H1 (cell line): Measurements from ENCODE around the gene CELF2. TPM values are rescaled to one million over a fixed set of nuclear protein-coding genes. Genes with fewer than 3 reads are reported as not detected.

ENCODE experiments used
- CTCF ChIA-PET: fragments of 300-600 bp; sonication (Branson Sonifier 250); formaldehyde crosslinking; loops from one replicate; lab custom pipeline; 2021; ENCODE audit not compliant: partially characterized antibody; lab: Charles Lee
- POLR2A ChIA-PET: fragments of 300-600 bp; sonication (Branson Sonifier 250); formaldehyde crosslinking; loops from one replicate; lab custom pipeline; 2021; ENCODE audit warnings: inconsistent platforms; ENCODE audit not compliant: partially characterized antibody; lab: Charles Lee
- DNase-seq, 2 experiments: peaks; one replicate each; pipeline versions ENCODE4 v3.0.0 to v3.0.0-alpha.2; 2010 to 2022; ENCODE audit warnings: low spot score in 2 of 2, low read depth in 1 of 2, mixed read lengths in 1 of 2
- FAIRE-seq: peaks from 2 replicates; lab custom pipeline; 2011; peaks lifted over from hg19 to GRCh38; lab: Jason Lieb, UNC
- H2AFZ ChIP-seq: 2 replicates; pipeline ENCODE4 v1.8.1; 2012; ENCODE audit warnings: low read length, inconsistent platforms
- H2AK5ac ChIP-seq: 2 replicates; pipeline ENCODE4 v1.6.1; 2013; ENCODE audit warnings: low read depth, low read length
- H2BK120ac ChIP-seq: replicated peaks from 2 replicates; pipeline ENCODE3; 2013; ENCODE audit warnings: low read depth, low read length, inconsistent platforms
- H2BK12ac ChIP-seq: 2 replicates; pipeline ENCODE4 v1.6.1; 2013; ENCODE audit warnings: low read depth, low read length
- H2BK15ac ChIP-seq: 2 replicates; pipeline ENCODE4 v1.6.1; 2013; ENCODE audit warnings: low read length
- H2BK20ac ChIP-seq: 2 replicates; pipeline ENCODE4 v1.6.1; 2013; ENCODE audit warnings: low read length
- H2BK5ac ChIP-seq: 2 replicates; pipeline ENCODE4 v1.6.1; 2013; ENCODE audit warnings: low read depth, low read length
- H3K14ac ChIP-seq: 2 replicates; pipeline ENCODE4 v1.6.1; 2013; ENCODE audit warnings: inconsistent platforms; ENCODE audit not compliant: insufficient read length
- H3K18ac ChIP-seq: 2 replicates; pipeline ENCODE4 v1.6.1; 2013; ENCODE audit warnings: low read length; ENCODE audit errors: extremely low read depth
- H3K23ac ChIP-seq: 2 replicates; pipeline ENCODE4 v1.6.1; 2013; ENCODE audit warnings: inconsistent platforms; ENCODE audit not compliant: insufficient read length
- H3K23me2 ChIP-seq: 2 replicates; pipeline ENCODE4 v1.6.1; 2013; ENCODE audit warnings: low read depth, low read length
- H3K27ac ChIP-seq: 2 replicates; pipeline ENCODE4 v1.6.1; 2011; ENCODE audit warnings: low read depth, low read length, inconsistent platforms
- H3K27me3 ChIP-seq, 4 experiments: replicated peaks in 1 of 4; 1 replicate in 1 of 4; 2 replicates in 3 of 4; pipeline versions ENCODE4 v1.6.1 to v1.8.1; 2011 to 2013; ENCODE audit warnings: low read length in 3 of 4, mild to moderate bottlenecking in 3 of 4, inconsistent platforms in 2 of 4, mixed read lengths in 2 of 4, moderate library complexity in 1 of 4; ENCODE audit not compliant: control insufficient read depth in 3 of 4, insufficient read depth in 3 of 4; ENCODE audit errors: extremely low read depth in 1 of 4
- H3K36me3 ChIP-seq, 4 experiments: 2 replicates each; pipeline versions ENCODE4 v1.6.1 to v1.8.1; 2011 to 2013; ENCODE audit warnings: mild to moderate bottlenecking in 4 of 4, low read length in 3 of 4, moderate library complexity in 2 of 4, control low read depth in 1 of 4, inconsistent platforms in 1 of 4; ENCODE audit not compliant: insufficient read depth in 4 of 4, control insufficient read depth in 2 of 4
- H3K4ac ChIP-seq: replicated peaks from 2 replicates; pipeline ENCODE3; 2013; ENCODE audit warnings: low read length, low read depth, mixed read lengths, inconsistent platforms; ENCODE audit not compliant: insufficient read length
- H3K4me1 ChIP-seq, 4 experiments: replicated peaks in 1 of 4; 1 replicate in 1 of 4; 2 replicates in 3 of 4; pipeline versions ENCODE4 v1.6.1 to v1.8.1; 2011 to 2013; ENCODE audit warnings: low read length in 3 of 4, inconsistent platforms in 2 of 4, mixed read lengths in 1 of 4; ENCODE audit not compliant: insufficient read depth in 4 of 4, control insufficient read depth in 3 of 4
- H3K4me2 ChIP-seq, 2 experiments: 2 replicates each; pipeline versions ENCODE4 v1.6.1 to v1.8.1; 2011 to 2013; ENCODE audit warnings: low read depth in 2 of 2, low read length in 2 of 2, control low read depth in 1 of 2, inconsistent platforms in 1 of 2, mild to moderate bottlenecking in 1 of 2; ENCODE audit not compliant: insufficient read depth in 1 of 2
- H3K4me3 ChIP-seq, 4 experiments: fragments of 200-600, 300-600 bp in 1 of 4; sonication (generic), shearing (Covaris generic), sonication (Bioruptor Twin) in 1 of 4; 2 replicates each; pipeline versions ENCODE4 v1.5.1 to v1.8.1; 2011 to 2016; ENCODE audit warnings: low read length in 4 of 4, low read depth in 3 of 4, control low read depth in 2 of 4, inconsistent platforms in 2 of 4, mild to moderate bottlenecking in 2 of 4, mixed read lengths in 1 of 4, moderate library complexity in 1 of 4; ENCODE audit not compliant: insufficient read depth in 2 of 4; ENCODE audit errors: extremely low read depth in 1 of 4
- H3K56ac ChIP-seq: replicated peaks from 2 replicates; pipeline ENCODE3; 2013; ENCODE audit warnings: low read depth, mild to moderate bottlenecking, mixed read lengths, low read length, inconsistent platforms; ENCODE audit not compliant: insufficient read length
- H3K79me1 ChIP-seq: 2 replicates; pipeline ENCODE4 v1.6.1; 2013; ENCODE audit warnings: low read depth, low read length, control low read depth
- H3K79me2 ChIP-seq, 2 experiments: 2 replicates each; pipeline versions ENCODE4 v1.6.1 to v1.8.1; 2012 to 2013; ENCODE audit warnings: low read length in 2 of 2, mild to moderate bottlenecking in 2 of 2, inconsistent platforms in 1 of 2; ENCODE audit not compliant: insufficient read depth in 2 of 2, control insufficient read depth in 1 of 2
- H3K9ac ChIP-seq, 4 experiments: replicated peaks in 1 of 4; 1 replicate in 1 of 4; 2 replicates in 3 of 4; pipeline versions ENCODE4 v1.6.1 to v1.8.1; 2011 to 2013; ENCODE audit warnings: low read depth in 3 of 4, low read length in 3 of 4, control low read depth in 2 of 4, mild to moderate bottlenecking in 2 of 4, moderate library complexity in 2 of 4, inconsistent platforms in 1 of 4; ENCODE audit errors: extremely low read depth in 1 of 4
- H3K9me3 ChIP-seq, 2 experiments: 2 replicates each; pipeline versions ENCODE4 v1.6.1 to v1.8.1; 2012 to 2013; ENCODE audit warnings: mild to moderate bottlenecking in 2 of 2, moderate library complexity in 2 of 2, control low read depth in 1 of 2, inconsistent platforms in 1 of 2, low read depth in 1 of 2, low read length in 1 of 2, mixed read lengths in 1 of 2; ENCODE audit not compliant: insufficient read depth in 2 of 2
- H4K20me1 ChIP-seq, 2 experiments: replicated peaks in 1 of 2; 2 replicates each; pipeline versions ENCODE3 to v1.8.1; 2011 to 2013; ENCODE audit warnings: inconsistent platforms in 2 of 2, low read length in 2 of 2, mild to moderate bottlenecking in 1 of 2; ENCODE audit not compliant: insufficient read depth in 2 of 2, control insufficient read depth in 1 of 2
- H4K5ac ChIP-seq: 2 replicates; pipeline ENCODE4 v1.6.1; 2013; ENCODE audit warnings: low read length, low read depth, mixed read lengths, inconsistent platforms; ENCODE audit not compliant: insufficient read length
- H4K8ac ChIP-seq: 2 replicates; pipeline ENCODE4 v1.8.0; 2013; ENCODE audit warnings: mild to moderate bottlenecking, moderate library complexity, low read length, inconsistent platforms; ENCODE audit not compliant: insufficient read depth; ENCODE audit errors: extremely low read depth
- H4K91ac ChIP-seq: replicated peaks from 2 replicates; pipeline ENCODE3; 2013; ENCODE audit warnings: low read length, mixed read lengths, inconsistent platforms; ENCODE audit not compliant: insufficient read length
- CBX5 ChIP-seq: fragments of 300-800, 300-1000 bp; sonication (generic); IDR thresholded peaks from 2 replicates; pipeline ENCODE4 v1.7.1; 2016; ENCODE audit warnings: antibody characterized with exemption, low read length, low read depth
- CEBPB ChIP-seq: IDR thresholded peaks from 2 replicates; pipeline ENCODE4 v1.6.1; 2012; ENCODE audit warnings: low read depth, low read length
- CHD1 ChIP-seq: IDR thresholded peaks from 2 replicates; pipeline ENCODE4 v1.6.1; 2012; ENCODE audit warnings: low read depth, low read length, improper control_type of control experiment
- CREB1 ChIP-seq: IDR thresholded peaks from 2 replicates; pipeline ENCODE4 v1.6.1; 2012; ENCODE audit warnings: inconsistent platforms
- GABPA ChIP-seq: IDR thresholded peaks from 2 replicates; pipeline ENCODE4 v1.6.1; 2011; ENCODE audit warnings: mild to moderate bottlenecking, low read length, moderate library complexity, borderline replicate concordance; ENCODE audit not compliant: insufficient read depth
- JUN ChIP-seq: IDR thresholded peaks from 2 replicates; pipeline ENCODE4 v1.6.1; 2011; ENCODE audit warnings: low read depth, mild to moderate bottlenecking, improper control_type of control experiment, low read length
- JUND ChIP-seq: IDR thresholded peaks from 2 replicates; pipeline ENCODE4 v1.6.1; 2011; ENCODE audit warnings: mild to moderate bottlenecking, improper control_type of control experiment, low read length
- NRF1 ChIP-seq: IDR thresholded peaks from 2 replicates; pipeline ENCODE4 v1.6.1; 2011; ENCODE audit warnings: mild to moderate bottlenecking, low read depth, low read length, improper control_type of control experiment
- RBBP5 ChIP-seq: IDR thresholded peaks from 2 replicates; pipeline ENCODE4 v1.7.1; 2012; ENCODE audit warnings: low read depth, mild to moderate bottlenecking, inconsistent platforms, low read length, moderate library complexity, borderline replicate concordance
- RFX5 ChIP-seq: IDR thresholded peaks from 2 replicates; pipeline ENCODE4 v1.6.1; 2011; ENCODE audit warnings: low read depth, low read length, improper control_type of control experiment, borderline replicate concordance
- RXRA ChIP-seq: IDR thresholded peaks from 2 replicates; pipeline ENCODE4 v1.6.1; 2011; ENCODE audit warnings: low read depth, mild to moderate bottlenecking, low read length, moderate library complexity; ENCODE audit not compliant: insufficient read depth
- SP4 ChIP-seq: IDR thresholded peaks from 2 replicates; pipeline ENCODE4 v1.6.1; 2012; ENCODE audit warnings: low read length, inconsistent platforms
- TBP ChIP-seq: IDR thresholded peaks from 2 replicates; pipeline ENCODE4 v1.6.1; 2011; ENCODE audit warnings: low read depth, low read length, improper control_type of control experiment
- TCF12 ChIP-seq: IDR thresholded peaks from 2 replicates; pipeline ENCODE4 v1.6.1; 2011; ENCODE audit warnings: low read depth, mild to moderate bottlenecking, low read length
- WGBS, 2 experiments: shearing (Covaris generic) in 1 of 2; methylation state at CpG; one replicate each; pipeline versions ENCODE4 v1.1.6 to v1.1.7; 2013 to 2015; ENCODE audit warnings: low lambda C conversion rate in 2 of 2, mixed read lengths in 2 of 2, inconsistent platforms in 1 of 2, low coverage in 1 of 2, missing lambda C conversion rate in 1 of 2; ENCODE audit not compliant: insufficient replicate concordance in 2 of 2, insufficient coverage in 1 of 2, insufficient read length in 1 of 2; ENCODE audit errors: extremely low coverage in 1 of 2, missing lambda C conversion rate in 1 of 2; 5-methylcytosine and 5-hydroxymethylcytosine counted together
- polyA plus RNA-seq, 7 experiments: library from polyadenylated mRNA; depleted of rRNA in 3 of 7; stranded (reverse) in 5 of 7; unstranded in 2 of 7; fragments of >200 nt in 5 of 7; fragments of 200-250 nt in 2 of 7; gene quantifications; 1 replicate in 5 of 7; 2 replicates in 1 of 7; 4 replicates in 1 of 7; pipeline versions ENCODE4 v1.2.1 to v1.2.3, GENCODE V29; 2011 to 2013; ENCODE audit warnings: missing spikeins in 2 of 7, mixed read lengths in 2 of 7
- total RNA-seq: library from RNA; stranded (reverse); fragmentation: NEBNext Ultra II Directional; extraction: Animal tissue kit (Norgen Biotek cat#: 25700); gene quantifications from 2 replicates; pipeline ENCODE4 v1.2.1, GENCODE V29; 2021
- TF ChIP-seq, protein P1 (sequence below): IDR thresholded peaks from 2 replicates; pipeline ENCODE4 v1.6.1; 2011; ENCODE audit warnings: low read length, improper control_type of control experiment

CELF2 gene
- total and polyA plus RNA-seq, 2 of the 8 experiments (the other 6 are each of a cell fraction or from before 2014, with no cell fraction given): 18.3 to 22.7 TPM

DNA sequence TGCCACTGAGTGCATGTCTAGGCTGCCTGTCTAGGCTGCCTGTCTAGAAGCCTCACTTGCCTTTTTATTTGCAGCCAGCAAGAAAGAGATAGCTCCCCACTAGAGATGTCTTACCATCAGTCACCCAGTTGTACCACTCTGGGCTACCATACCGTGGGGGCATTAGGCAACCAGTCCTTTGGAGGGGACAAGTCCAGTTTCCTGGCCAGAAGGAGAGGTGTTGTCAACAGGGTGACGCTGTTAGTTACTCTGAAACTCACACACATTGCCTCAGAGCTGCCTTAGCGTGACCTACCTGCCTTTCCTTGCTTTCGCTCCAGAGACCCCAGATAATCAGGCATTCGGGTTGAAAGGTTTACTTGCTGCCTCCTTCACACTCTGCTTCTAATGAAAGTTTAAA lies 155.4 kb downstream of the CELF2 start:
- H2AK5ac ChIP-seq: no peak overlapping the region; the same call in 1 of the 2 replicates
- H3K18ac ChIP-seq: no peak overlapping the region
- POLR2A ChIA-PET: no interaction called here
- no peak overlapping the region for H3K4ac ChIP-seq
- H2BK120ac ChIP-seq: no peak overlapping the region
- no peak overlapping the region for H3K27ac ChIP-seq
- H3K79me1 ChIP-seq: no peaks in the 10 kb centered on the region; the same call in 1 of the 2 replicates
- H3K56ac ChIP-seq: no peak overlapping the region
- no peak overlapping the region for H4K8ac ChIP-seq
- no peak overlapping the region for H4K91ac ChIP-seq
- no peak overlapping the region for H2BK12ac ChIP-seq
- H3K14ac ChIP-seq: no peak overlapping the region
- no peak overlapping the region for H4K5ac ChIP-seq
- no peaks in the 10 kb centered on the region for H4K20me1 ChIP-seq
- H3K23me2 ChIP-seq: no peaks in the 10 kb centered on the region
- H3K79me2 ChIP-seq: no peaks in the 10 kb centered on the region
- TF ChIP-seq TCF12 (no peak), JUN (no peak), GABPA (no peak), CBX5 (no peak), RBBP5 (no peak), SP4 (no peak), CHD1 (no peak), NRF1 (no peak), JUND (no peak), RFX5 (no peak), RXRA (no peak), CREB1 (no peak), CEBPB (no peak), TBP (no peak)
- TF ChIP-seq, protein P1, sequence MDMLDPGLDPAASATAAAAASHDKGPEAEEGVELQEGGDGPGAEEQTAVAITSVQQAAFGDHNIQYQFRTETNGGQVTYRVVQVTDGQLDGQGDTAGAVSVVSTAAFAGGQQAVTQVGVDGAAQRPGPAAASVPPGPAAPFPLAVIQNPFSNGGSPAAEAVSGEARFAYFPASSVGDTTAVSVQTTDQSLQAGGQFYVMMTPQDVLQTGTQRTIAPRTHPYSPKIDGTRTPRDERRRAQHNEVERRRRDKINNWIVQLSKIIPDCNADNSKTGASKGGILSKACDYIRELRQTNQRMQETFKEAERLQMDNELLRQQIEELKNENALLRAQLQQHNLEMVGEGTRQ: no peak
- H3K23ac ChIP-seq: no peak overlapping the region
- no peak overlapping the region for H2BK15ac ChIP-seq
- H3K9ac ChIP-seq: no peak overlapping the region
- peaks cover 0 to 3% (median 2%) of the 10 kb centered on the region in 4 experiments; a peak in 3 of 7 replicates for H3K4me1 ChIP-seq
- CTCF ChIA-PET: no interaction called here
- H3K27me3 ChIP-seq: no peaks in the 10 kb centered on the region
- H3K4me2 ChIP-seq: no peak overlapping the region
- H2BK20ac ChIP-seq: no peak overlapping the region
- no peak overlapping the region for H2AFZ ChIP-seq
- no peak for FAIRE-seq
- WGBS, 2 experiments: 83% methylated on average over 5 of the region's 5 CpGs; no CpG with 5 or more reads in 1 of the 2 experiments
- DNase-seq: no peak
- no peaks in the 10 kb centered on the region for H3K9me3 ChIP-seq
- H3K36me3 ChIP-seq: no peaks in the 10 kb centered on the region; a peak in 1 of 8 replicates
- H3K4me3 ChIP-seq: no peak overlapping the region
- no peak overlapping the region for H2BK5ac ChIP-seq
